Measurements from ENCODE around the gene OR2M4. TPM values are rescaled to one million over a fixed set of nuclear protein-coding genes. Genes with fewer than 3 reads are reported as not detected.
"Not testable (repeated sequence)": the region's sequence is repeated elsewhere in the genome, so short reads cannot be mapped to it uniquely, and the experiment has no call there.

Gene OR2M4
- total RNA-seq, 2 donors from 2014 or later = not detected

DNA sequence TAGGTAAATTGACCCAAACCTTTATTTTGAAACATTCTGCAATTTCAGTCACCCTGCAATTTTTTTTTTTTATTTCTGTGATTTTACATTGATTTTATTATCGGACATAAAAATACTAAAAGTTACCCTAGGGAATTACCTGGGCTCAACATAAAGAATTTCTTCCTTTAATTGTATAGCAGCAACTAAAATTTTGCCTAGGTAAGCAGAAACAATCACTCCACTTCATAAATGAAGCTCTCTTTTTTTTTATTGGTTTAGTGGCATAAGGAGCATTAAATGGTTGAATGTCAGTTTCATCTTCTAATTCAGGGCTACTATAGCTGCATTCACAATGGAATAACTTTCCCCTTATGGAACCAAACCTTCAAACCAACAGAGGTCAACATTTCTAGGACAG is 15.3 kb upstream of the OR2M4 start:
- intact Hi-C loops (cut with DNase I) = no loop called here
- no peak overlapping the region for H3K27ac ChIP-seq
- H3K4me3 ChIP-seq = no peak overlapping the region
- no peak for DNase-seq
- no peaks in the 10 kb centered on the region for H3K27me3 ChIP-seq
- no peaks in the 10 kb centered on the region for H3K36me3 ChIP-seq
- no peak overlapping the region for H3K9ac ChIP-seq (ENCODE audit: low read depth in 2 of 2, low read length in 2 of 2)
- no peaks in the 10 kb centered on the region for H3K9me3 ChIP-seq
- no peaks in the 10 kb centered on the region for H3K4me1 ChIP-seq
- TF ChIP-seq CTCF (IDR thresholded peaks at IDR 0.05) = no peak

GRCh38 chr1:248225537-248225936 is 5.7 kb upstream of the OR2M4 start:
- no peak for DNase-seq
- H3K9me3 ChIP-seq = no peaks in the 10 kb centered on the region
- no peak overlapping the region for H3K4me3 ChIP-seq
- no peak overlapping the region for H3K27ac ChIP-seq
- H3K27me3 ChIP-seq = no peaks in the 10 kb centered on the region
- intact Hi-C loops (cut with DNase I) = no loop called here
- no peaks in the 10 kb centered on the region for H3K36me3 ChIP-seq
- no peak for TF ChIP-seq CTCF (IDR thresholded peaks at IDR 0.05)
- no peaks in the 10 kb centered on the region for H3K4me1 ChIP-seq
- H3K9ac ChIP-seq (ENCODE audit: low read depth in 2 of 2, low read length in 2 of 2) = no peak overlapping the region

- H3K9me3 ChIP-seq = no peaks in the 10 kb centered on the region
- no peaks in the 10 kb centered on the region for H3K4me1 ChIP-seq
- DNase-seq = no peak
- no peak for TF ChIP-seq CTCF (IDR thresholded peaks at IDR 0.05)
- intact Hi-C loops (cut with DNase I) = no loop called here
- H3K36me3 ChIP-seq = no peaks in the 10 kb centered on the region
- H3K4me3 ChIP-seq = no peak overlapping the region
- H3K9ac ChIP-seq (ENCODE audit: low read depth in 2 of 2, low read length in 2 of 2) = no peak overlapping the region
- no peak overlapping the region for H3K27ac ChIP-seq
- no peaks in the 10 kb centered on the region for H3K27me3 ChIP-seq
Observed at GRCh38 chr1:248229360-248229908, 1.8 kb upstream of the OR2M4 start.

DNA sequence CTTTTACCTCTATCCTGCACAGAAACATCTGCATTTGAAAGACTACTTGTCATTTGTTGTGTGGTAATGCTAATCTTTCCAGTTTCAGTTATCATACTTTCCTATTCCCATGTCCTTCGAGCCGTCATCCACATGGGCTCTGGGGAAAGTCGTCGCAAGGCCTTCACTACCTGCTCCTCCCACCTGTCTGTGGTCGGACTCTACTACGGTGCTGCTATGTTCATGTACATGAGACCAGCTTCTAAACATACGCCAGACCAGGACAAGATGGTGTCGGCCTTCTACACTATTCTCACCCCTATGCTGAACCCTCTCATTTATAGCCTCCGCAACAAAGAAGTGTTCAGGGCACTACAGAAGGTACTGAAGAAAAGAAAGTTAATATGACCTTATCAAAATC is 8.3 kb downstream of the OR2M4 start:
- intact Hi-C loops (cut with DNase I) = no loop called here
- Histone ChIP-seq H3K27me3 (no peaks in the 10 kb centered on the region), H3K9me3 (no peaks in the 10 kb centered on the region), H3K36me3 (no peaks in the 10 kb centered on the region), H3K9ac (ENCODE audit: low read depth in 2 of 2, low read length in 2 of 2) (no peak overlapping the region), H3K4me1 (no peaks in the 10 kb centered on the region), H3K4me3 (no peak overlapping the region), H3K27ac (no peak overlapping the region)
- TF ChIP-seq CTCF (IDR thresholded peaks at IDR 0.05) = no peak
- no peak for DNase-seq

GRCh38 chr1:248243204-248243603 is 12.0 kb downstream of the OR2M4 start:
- no peak for DNase-seq
- Histone ChIP-seq H3K9me3 (no peaks in the 10 kb centered on the region), H3K27me3 (no peaks in the 10 kb centered on the region), H3K27ac (no peak overlapping the region), H3K36me3 (no peaks in the 10 kb centered on the region), H3K4me1 (no peaks in the 10 kb centered on the region), H3K9ac (ENCODE audit: low read depth in 2 of 2, low read length in 2 of 2) (no peak overlapping the region), H3K4me3 (no peak overlapping the region)
- intact Hi-C loops (cut with DNase I) = no loop called here
- no peak for TF ChIP-seq CTCF (IDR thresholded peaks at IDR 0.05)

GRCh38 chr1:248259309-248259708 is 28.1 kb downstream of the OR2M4 start:
- H3K36me3 ChIP-seq; H3K4me1 ChIP-seq; H3K9me3 ChIP-seq; H3K27me3 ChIP-seq; DNase-seq; H3K9ac ChIP-seq (ENCODE audit: low read depth in 2 of 2, low read length in 2 of 2); intact Hi-C loops (cut with DNase I); H3K27ac ChIP-seq; H3K4me3 ChIP-seq: not testable (repeated sequence)
